GM12878 (cell line): ENCODE results near the gene NEO1. TPM values are rescaled to one million over a fixed set of nuclear protein-coding genes. Genes with fewer than 3 reads are reported as not detected.

ENCODE experiments used
- ATAC-seq: fragments of 200-7000 bp; cut with Tn5 transposase; 3 replicates; pipeline ENCODE4 v1.9.1; 2020; ENCODE audit warnings: mild to moderate bottlenecking, moderate library complexity
- BruUV-seq: library from RNA; stranded (reverse); fragments of 400-500 nt; replicated peaks from 2 replicates; lab custom pipeline; 2021; lab: Mats Ljungman, UMichigan
- CTCF ChIA-PET: fragments of 300-600 bp; sonication (Branson Sonifier 250); formaldehyde crosslinking; extraction: SDS; loops from one replicate; lab custom pipeline; 2021; ENCODE audit warnings: inconsistent platforms; lab: Yijun Ruan, JAX
- POLR2A ChIA-PET: fragments of 350-600 bp; formaldehyde crosslinking; extraction: SDS; loops from one replicate; lab custom pipeline; 2021; ENCODE audit warnings: inconsistent platforms; lab: Charles Lee
- RAD21 ChIA-PET: fragments of 300-600 bp; sonication (Branson Sonifier 250); formaldehyde crosslinking; loops from one replicate; lab custom pipeline; 2023; ENCODE audit warnings: antibody characterized with exemption; ENCODE audit not compliant: unreplicated experiment; lab: Charles Lee
- SMC1A ChIA-PET: fragments of 300-600 bp; sonication (Branson Sonifier 250); formaldehyde crosslinking; loops from one replicate; lab custom pipeline; 2023; ENCODE audit not compliant: unreplicated experiment, uncharacterized antibody; lab: Charles Lee
- DNase-seq: peaks from one replicate; pipeline ENCODE4 v3.0.0-alpha.2; 2011; ENCODE audit warnings: low read depth, low spot score
- FAIRE-seq: peaks from 3 replicates; lab custom pipeline; 2011; peaks lifted over from hg19 to GRCh38; lab: Jason Lieb, UNC
- H2AFZ ChIP-seq: 2 replicates; pipeline ENCODE4 v1.6.0; 2011; ENCODE audit warnings: low read depth, low read length, control low read depth; ENCODE audit not compliant: control insufficient read depth
- H3K27ac ChIP-seq: 2 replicates; pipeline ENCODE4 v1.5.1; 2011; ENCODE audit warnings: control low read depth; ENCODE audit not compliant: control insufficient read depth, insufficient read depth
- H3K27me3 ChIP-seq, 2 experiments: replicated peaks in 1 of 2; 2 replicates each; pipeline versions ENCODE4 v1.6.0 to v1.6.1; 2011; ENCODE audit warnings: low read length in 1 of 2; ENCODE audit not compliant: control insufficient read depth in 2 of 2, insufficient read depth in 2 of 2
- H3K36me3 ChIP-seq, 2 experiments: 2 replicates each; pipeline ENCODE4 v1.5.1; 2011; ENCODE audit warnings: low read length in 1 of 2; ENCODE audit not compliant: control insufficient read depth in 2 of 2, insufficient read depth in 2 of 2
- H3K4me1 ChIP-seq: 2 replicates; pipeline ENCODE4 v1.6.1; 2011; ENCODE audit warnings: mild to moderate bottlenecking, low read length, moderate library complexity, mixed read lengths; ENCODE audit not compliant: control insufficient read depth, insufficient read depth
- H3K4me2 ChIP-seq: 2 replicates; pipeline ENCODE4 v1.6.0; 2011; ENCODE audit warnings: control low read depth; ENCODE audit not compliant: control insufficient read depth, insufficient read depth
- H3K4me3 ChIP-seq: fragments of 200-600 bp; sonication (generic); 2 replicates; pipeline ENCODE4 v1.5.1; 2016
- H3K79me2 ChIP-seq: 2 replicates; pipeline ENCODE4 v1.6.0; 2011; ENCODE audit warnings: low read length; ENCODE audit not compliant: control insufficient read depth, insufficient read depth
- H3K9ac ChIP-seq: 2 replicates; pipeline ENCODE4 v1.8.0; 2011; ENCODE audit warnings: low read length, control low read depth, mixed read lengths; ENCODE audit not compliant: control insufficient read depth, insufficient read depth
- H3K9me3 ChIP-seq: replicated peaks from 3 replicates; pipeline ENCODE4 v1.5.1; 2011; ENCODE audit warnings: mild to moderate bottlenecking, low read length; ENCODE audit not compliant: control insufficient read depth, insufficient read depth
- H4K20me1 ChIP-seq: 2 replicates; pipeline ENCODE4 v1.6.0; 2011; ENCODE audit not compliant: control insufficient read depth, insufficient read depth
- BCL11A ChIP-seq: IDR thresholded peaks from 2 replicates; pipeline ENCODE4 v1.6.1; 2011; ENCODE audit warnings: low read depth, low read length
- ETV6 ChIP-seq, 2 experiments: fragments of 450-650 bp in 1 of 2; IDR thresholded peaks in 1 of 2; conservative IDR thresholded peaks in 1 of 2; 2 replicates each; pipeline ENCODE4 v1.6.1; 2014; ENCODE audit warnings: antibody characterized with exemption in 1 of 2, borderline replicate concordance in 1 of 2, low read depth in 1 of 2, mild to moderate bottlenecking in 1 of 2, moderate library complexity in 1 of 2
- IRF4 ChIP-seq: IDR thresholded peaks from 2 replicates; pipeline ENCODE4 v1.6.1; 2011; ENCODE audit warnings: low read depth, low read length
- PAX8 ChIP-seq: fragments of 450-650 bp; IDR thresholded peaks from 2 replicates; pipeline ENCODE4 v1.6.1; 2017; ENCODE audit warnings: mild to moderate bottlenecking, moderate library complexity
- SIN3A ChIP-seq: IDR thresholded peaks from 2 replicates; pipeline ENCODE4 v1.6.1; 2012; ENCODE audit warnings: low read depth, low read length, improper control_type of control experiment
- SMARCA5 ChIP-seq: fragments of 450-650 bp; IDR thresholded peaks from 2 replicates; pipeline ENCODE4 v1.6.1; 2017; ENCODE audit warnings: mild to moderate bottlenecking
- TARDBP ChIP-seq: IDR thresholded peaks from 2 replicates; pipeline ENCODE4 v1.6.1; 2016; ENCODE audit warnings: borderline replicate concordance
- TCF7 ChIP-seq: IDR thresholded peaks from 2 replicates; pipeline ENCODE4 v1.6.1; 2014; ENCODE audit warnings: antibody characterized with exemption, borderline replicate concordance
- YY1 ChIP-seq: IDR thresholded peaks from 2 replicates; pipeline ENCODE4 v1.6.1; 2011; ENCODE audit warnings: low read depth, mild to moderate bottlenecking, low read length
- WGBS: methylation state at CpG from one replicate; pipeline ENCODE4 v1.1.6; 2016; ENCODE audit warnings: low lambda C conversion rate; ENCODE audit not compliant: insufficient replicate concordance, insufficient coverage; ENCODE audit errors: missing lambda C conversion rate; 5-methylcytosine and 5-hydroxymethylcytosine counted together
- in situ Hi-C: fragments of 300-500 bp; cut with MboI; formaldehyde crosslinking; loops from 9 replicates; pipeline ENCODE4 v1.14.3; 2018; ENCODE audit warnings: mixed read lengths
- intact Hi-C: fragments of 100-400 bp; cut with micrococcal nuclease; formaldehyde crosslinking; loops from one replicate; pipeline ENCODE4 v1.14.2; 2022; ENCODE audit not compliant: unreplicated experiment
- polyA plus RNA-seq, 11 experiments: library from polyadenylated mRNA; depleted of rRNA in 4 of 11; unstranded in 6 of 11; stranded (reverse) in 5 of 11; fragments of >200 nt; fragmentation: Nextera tagmentation in 4 of 11; fragmentation: Illumina TruSeq in 1 of 11; extraction: Ambion mirVana in 4 of 11; extraction: Trizol in 1 of 11; gene quantifications; 1 replicate in 1 of 11; 2 replicates in 10 of 11; pipeline versions ENCODE4 v1.2.1 to v1.2.3, GENCODE V29; 2011 to 2016; ENCODE audit warnings: inconsistent platforms in 2 of 11, missing spikeins in 2 of 11, low read depth in 1 of 11
- total RNA-seq, 4 experiments: library from RNA; depleted of rRNA in 3 of 4; stranded (reverse); fragments of >200 nt in 3 of 4; fragmentation: Illumina TruSeq in 1 of 4; extraction: Trizol in 1 of 4; gene quantifications; 2 replicates each; pipeline versions ENCODE4 v1.2.1 to v1.2.3, GENCODE V29; 2013 to 2021
- TF ChIP-seq, protein P1 (sequence below): fragments of 450-650 bp; IDR thresholded peaks from 2 replicates; pipeline ENCODE4 v1.6.1; 2017; ENCODE audit warnings: antibody characterized with exemption, mild to moderate bottlenecking, moderate library complexity
- TF ChIP-seq, protein P2 (sequence below): IDR thresholded peaks from 2 replicates; pipeline ENCODE4 v1.6.1; 2011; ENCODE audit warnings: low read depth, mild to moderate bottlenecking, low read length, moderate library complexity, borderline replicate concordance; ENCODE audit errors: extremely low read depth

Gene NEO1
- total and polyA plus RNA-seq, 10 of the 15 experiments (the other 5 are each of a cell fraction or from before 2014, with no cell fraction given) = 0.03 to 2.0 (median 0.32) TPM

DNA sequence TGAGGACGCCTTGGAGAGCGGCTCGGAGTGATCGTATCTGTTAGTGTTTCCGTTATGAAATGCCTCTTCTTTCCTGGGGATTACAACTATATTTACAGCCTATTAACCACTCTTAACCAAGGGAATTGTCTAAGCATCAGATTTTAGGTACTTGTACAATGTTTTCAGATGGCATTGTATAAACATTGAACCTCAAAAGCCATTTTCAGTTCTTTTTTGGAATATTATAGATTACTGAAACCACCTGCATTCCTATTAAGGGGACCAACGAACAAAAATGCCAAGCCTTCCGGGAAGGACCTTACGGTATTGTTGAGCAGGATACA lies 1.1 kb downstream of the NEO1 start:
- Histone ChIP-seq H3K36me3 (no peaks in the 10 kb centered on the region), H3K9ac (no peak overlapping the region)
- CTCF ChIA-PET = interaction anchor here (0.6 to 1.4 kb wide), 3 partner anchors 12 to 583 kb away, joined by 3 read pairs; no protein-coding TSS in a partner anchor

More for the DNA sequence above, 1.1 kb downstream of the NEO1 start:
- Histone ChIP-seq H3K4me3 (0 out of 2 replicates have a peak overlapping the region, but pooled peaks have one; percentile 58), H3K9me3 (no peaks in the 10 kb centered on the region), H2AFZ (no peak overlapping the region; the same call in 1 of the 2 replicates), H4K20me1 (no peaks in the 10 kb centered on the region), H3K79me2 (no peaks in the 10 kb centered on the region), H3K4me2 (peak overlapping the region; percentile 45), H3K4me1 (no peaks in the 10 kb centered on the region), H3K27me3 (peaks cover 0 to 10% of the 10 kb centered on the region in 2 experiments; a peak in 1 of 4 replicates), H3K27ac (no peak overlapping the region)
- WGBS = 15% methylated on average over 8 of the region's 8 CpGs
- in situ Hi-C loops = no loop called here
- ATAC-seq = no peak
- POLR2A ChIA-PET = no interaction called here
- TF ChIP-seq SMARCA5 (no peak), BCL11A (no peak), YY1 (no peak), TCF7 (no peak), PAX8 (no peak), IRF4 (no peak), ETV6 (conservative IDR thresholded peaks at IDR 0.05 in 1 of 2, IDR thresholded peaks at IDR 0.05 in 1 of 2; ENCODE audit: borderline replicate concordance in 1 of 2, low read depth in 1 of 2) (no peak), TARDBP (no peak), SIN3A (no peak)
- TF ChIP-seq, protein P1, sequence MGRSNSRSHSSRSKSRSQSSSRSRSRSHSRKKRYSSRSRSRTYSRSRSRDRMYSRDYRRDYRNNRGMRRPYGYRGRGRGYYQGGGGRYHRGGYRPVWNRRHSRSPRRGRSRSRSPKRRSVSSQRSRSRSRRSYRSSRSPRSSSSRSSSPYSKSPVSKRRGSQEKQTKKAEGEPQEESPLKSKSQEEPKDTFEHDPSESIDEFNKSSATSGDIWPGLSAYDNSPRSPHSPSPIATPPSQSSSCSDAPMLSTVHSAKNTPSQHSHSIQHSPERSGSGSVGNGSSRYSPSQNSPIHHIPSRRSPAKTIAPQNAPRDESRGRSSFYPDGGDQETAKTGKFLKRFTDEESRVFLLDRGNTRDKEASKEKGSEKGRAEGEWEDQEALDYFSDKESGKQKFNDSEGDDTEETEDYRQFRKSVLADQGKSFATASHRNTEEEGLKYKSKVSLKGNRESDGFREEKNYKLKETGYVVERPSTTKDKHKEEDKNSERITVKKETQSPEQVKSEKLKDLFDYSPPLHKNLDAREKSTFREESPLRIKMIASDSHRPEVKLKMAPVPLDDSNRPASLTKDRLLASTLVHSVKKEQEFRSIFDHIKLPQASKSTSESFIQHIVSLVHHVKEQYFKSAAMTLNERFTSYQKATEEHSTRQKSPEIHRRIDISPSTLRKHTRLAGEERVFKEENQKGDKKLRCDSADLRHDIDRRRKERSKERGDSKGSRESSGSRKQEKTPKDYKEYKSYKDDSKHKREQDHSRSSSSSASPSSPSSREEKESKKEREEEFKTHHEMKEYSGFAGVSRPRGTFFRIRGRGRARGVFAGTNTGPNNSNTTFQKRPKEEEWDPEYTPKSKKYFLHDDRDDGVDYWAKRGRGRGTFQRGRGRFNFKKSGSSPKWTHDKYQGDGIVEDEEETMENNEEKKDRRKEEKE = no peak
- TF ChIP-seq, protein P2, sequence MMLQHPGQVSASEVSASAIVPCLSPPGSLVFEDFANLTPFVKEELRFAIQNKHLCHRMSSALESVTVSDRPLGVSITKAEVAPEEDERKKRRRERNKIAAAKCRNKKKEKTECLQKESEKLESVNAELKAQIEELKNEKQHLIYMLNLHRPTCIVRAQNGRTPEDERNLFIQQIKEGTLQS = no peak
- intact Hi-C loops = loop anchor here (10.0 kb wide), 1 partner anchor 329 kb away; no protein-coding TSS in a partner anchor
- RAD21 ChIA-PET = no interaction called here
- no TSS peak for BruUV-seq
- no peak for DNase-seq
- SMC1A ChIA-PET = no interaction called here
- no peak for FAIRE-seq
